ENCODE results near the gene UMOD. TPM values are rescaled to one million over a fixed set of nuclear protein-coding genes. Genes with fewer than 3 reads are reported as not detected.

The UMOD gene
- not detected in 2 replicates for total RNA-seq

DNA sequence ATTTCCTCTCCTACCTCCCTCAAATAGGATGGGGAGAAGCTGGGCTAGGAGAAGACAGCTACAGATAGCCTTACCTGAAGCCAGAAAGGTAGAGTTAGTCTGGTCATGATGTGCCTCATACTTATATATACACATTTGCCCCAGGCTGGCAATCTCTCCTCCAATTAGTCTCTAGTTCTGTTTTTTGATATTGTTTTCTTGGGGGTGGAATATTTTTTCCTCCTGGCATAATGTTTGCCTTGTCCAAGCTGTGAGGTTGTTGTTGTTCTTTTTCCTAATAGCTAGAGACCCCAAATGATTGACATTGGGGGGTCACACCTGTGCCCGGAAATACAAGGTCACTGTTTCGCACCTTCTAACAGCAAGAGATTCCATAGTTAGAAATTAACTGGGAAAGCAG is at the start of gene UMOD:
Gene UMOD, minus strand, starts transcription at position 101 of the 400 bp plus-strand sequence. CDS start 1,978 bp downstream, outside the sequence.
- TF ChIP-seq, protein P1, sequence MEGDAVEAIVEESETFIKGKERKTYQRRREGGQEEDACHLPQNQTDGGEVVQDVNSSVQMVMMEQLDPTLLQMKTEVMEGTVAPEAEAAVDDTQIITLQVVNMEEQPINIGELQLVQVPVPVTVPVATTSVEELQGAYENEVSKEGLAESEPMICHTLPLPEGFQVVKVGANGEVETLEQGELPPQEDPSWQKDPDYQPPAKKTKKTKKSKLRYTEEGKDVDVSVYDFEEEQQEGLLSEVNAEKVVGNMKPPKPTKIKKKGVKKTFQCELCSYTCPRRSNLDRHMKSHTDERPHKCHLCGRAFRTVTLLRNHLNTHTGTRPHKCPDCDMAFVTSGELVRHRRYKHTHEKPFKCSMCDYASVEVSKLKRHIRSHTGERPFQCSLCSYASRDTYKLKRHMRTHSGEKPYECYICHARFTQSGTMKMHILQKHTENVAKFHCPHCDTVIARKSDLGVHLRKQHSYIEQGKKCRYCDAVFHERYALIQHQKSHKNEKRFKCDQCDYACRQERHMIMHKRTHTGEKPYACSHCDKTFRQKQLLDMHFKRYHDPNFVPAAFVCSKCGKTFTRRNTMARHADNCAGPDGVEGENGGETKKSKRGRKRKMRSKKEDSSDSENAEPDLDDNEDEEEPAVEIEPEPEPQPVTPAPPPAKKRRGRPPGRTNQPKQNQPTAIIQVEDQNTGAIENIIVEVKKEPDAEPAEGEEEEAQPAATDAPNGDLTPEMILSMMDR (IDR thresholded peaks at IDR 0.05) = no peak

DNA sequence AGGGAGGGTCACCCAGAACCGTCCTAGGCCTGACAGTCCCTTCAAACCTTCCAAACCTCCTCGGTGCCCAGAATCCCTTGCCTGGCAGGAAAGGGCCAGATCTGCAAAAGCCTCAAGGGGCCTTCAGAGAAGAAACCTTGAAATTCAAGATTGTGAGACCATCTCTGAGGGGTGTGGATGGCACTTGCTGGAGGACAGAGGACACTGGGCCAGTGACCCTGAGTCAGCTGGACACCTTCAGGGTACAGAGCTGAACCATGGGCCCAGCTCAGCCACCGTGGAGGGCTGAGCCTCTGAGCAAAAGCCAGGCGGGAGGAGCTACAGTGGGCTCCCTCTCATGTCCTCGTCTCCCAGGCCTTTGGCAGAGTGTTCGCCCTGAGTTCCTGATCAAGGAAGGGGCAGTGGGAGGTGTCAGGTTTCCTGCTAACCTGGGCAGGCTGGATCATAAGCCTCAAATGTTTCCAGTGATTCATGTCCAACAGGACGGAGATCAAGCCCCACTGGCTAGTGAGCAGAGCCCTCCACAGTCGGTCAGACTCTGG is 49.0 kb upstream of the UMOD start:
- no peaks in the 10 kb centered on the region for H3K36me3 Mint-ChIP-seq (ENCODE audit: low read depth)

More for the DNA sequence above, at the start of gene UMOD:
- ChIA-PET POLR2A (no interaction called here), CTCF (no interaction called here)
- H3K4me1 Mint-ChIP-seq = no peaks in the 10 kb centered on the region
- no peaks in the 10 kb centered on the region for H3K36me3 Mint-ChIP-seq (ENCODE audit: low read depth)
- peaks cover 3% of the 10 kb centered on the region for H3K9me3 Mint-ChIP-seq
- H3K27ac Mint-ChIP-seq = no peak within 1 kb of the TSS
- DNase-seq (no peak), ATAC-seq (ENCODE audit: low read depth) (no peak)
- H3K27me3 Mint-ChIP-seq = peaks cover 12% of the 10 kb centered on the region
- intact Hi-C loops (cut with micrococcal nuclease) = no loop called here
- no peak within 1 kb of the TSS for H3K4me3 Mint-ChIP-seq

DNA sequence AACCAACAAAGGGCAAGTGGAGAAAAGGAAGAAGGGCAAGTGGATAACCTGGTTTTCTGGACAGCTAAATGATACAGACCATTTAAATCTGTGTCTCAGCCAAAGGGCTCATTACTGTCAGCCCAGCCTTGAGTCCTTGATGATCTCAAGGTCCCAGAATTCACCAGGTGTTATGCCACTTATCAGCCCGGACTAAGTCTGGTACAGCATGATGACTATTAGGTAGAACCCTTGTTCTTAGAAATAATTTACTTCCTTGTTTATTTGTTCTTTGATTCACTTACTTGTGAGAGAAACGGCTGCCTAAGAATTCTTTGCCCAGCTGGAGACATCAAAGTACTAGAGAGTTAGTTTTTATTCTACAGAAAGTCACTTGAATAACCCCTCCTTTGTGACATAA is 48.6 kb upstream of the UMOD start:
- ChIA-PET POLR2A (no interaction called here), CTCF (no interaction called here)
- Mint-ChIP-seq H3K36me3 (ENCODE audit: low read depth) (no peaks in the 10 kb centered on the region), H3K4me3 (no peak overlapping the region), H3K27ac (no peak overlapping the region), H3K9me3 (no peaks in the 10 kb centered on the region), H3K4me1 (no peaks in the 10 kb centered on the region), H3K27me3 (peaks cover 2% of the 10 kb centered on the region)
- no peak for ATAC-seq (ENCODE audit: low read depth)
- intact Hi-C loops (cut with micrococcal nuclease) = no loop called here
- no peak for DNase-seq
- TF ChIP-seq, protein P1 (IDR thresholded peaks at IDR 0.05) = no peak

More for the DNA sequence above, 49.0 kb upstream of the UMOD start:
- ChIA-PET CTCF (no interaction called here), POLR2A (no interaction called here)
- Mint-ChIP-seq H3K4me3 (no peak overlapping the region), H3K9me3 (no peaks in the 10 kb centered on the region), H3K4me1 (no peaks in the 10 kb centered on the region), H3K27me3 (peaks cover 2% of the 10 kb centered on the region), H3K27ac (no peak overlapping the region)
- TF ChIP-seq, protein P1 (IDR thresholded peaks at IDR 0.05) = no peak
- intact Hi-C loops (cut with micrococcal nuclease) = no loop called here
- DNase-seq = no peak
- ATAC-seq (ENCODE audit: low read depth) = no peak

DNA sequence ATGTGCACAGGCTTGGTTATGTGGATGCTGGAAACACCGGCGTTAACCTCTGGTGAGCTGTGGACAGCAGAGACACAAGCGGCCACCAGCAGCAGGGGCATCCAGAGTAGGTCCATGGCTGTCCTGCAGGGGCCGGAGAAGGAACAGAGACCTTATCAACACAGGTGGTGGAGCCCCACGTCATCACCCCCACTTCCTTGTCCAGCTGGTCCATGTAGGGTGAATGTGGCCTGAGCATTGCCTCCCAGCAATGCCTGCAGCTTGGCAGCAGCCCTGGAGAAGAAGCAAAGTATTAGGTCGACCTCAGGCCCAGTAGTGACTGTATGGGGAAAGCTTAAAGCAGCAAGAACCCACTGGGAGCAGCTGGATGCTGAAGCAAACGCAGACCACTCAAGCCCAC is 46.7 kb upstream of the UMOD start:
- no peaks in the 10 kb centered on the region for H3K4me1 Mint-ChIP-seq
- H3K27me3 Mint-ChIP-seq = peaks cover 2% of the 10 kb centered on the region
- TF ChIP-seq, protein P1 (IDR thresholded peaks at IDR 0.05) = no peak
- H3K36me3 Mint-ChIP-seq (ENCODE audit: low read depth) = no peaks in the 10 kb centered on the region
- H3K27ac Mint-ChIP-seq = no peak overlapping the region
- intact Hi-C loops (cut with micrococcal nuclease) = no loop called here
- no peak for DNase-seq
- no peak for ATAC-seq (ENCODE audit: low read depth)
- ChIA-PET POLR2A (no interaction called here), CTCF (interaction anchor here (1.6 kb wide), 1 partner anchor 14 kb away, joined by 7 read pairs; no protein-coding TSS in a partner anchor)
- no peaks in the 10 kb centered on the region for H3K9me3 Mint-ChIP-seq
- H3K4me3 Mint-ChIP-seq = no peak overlapping the region

DNA sequence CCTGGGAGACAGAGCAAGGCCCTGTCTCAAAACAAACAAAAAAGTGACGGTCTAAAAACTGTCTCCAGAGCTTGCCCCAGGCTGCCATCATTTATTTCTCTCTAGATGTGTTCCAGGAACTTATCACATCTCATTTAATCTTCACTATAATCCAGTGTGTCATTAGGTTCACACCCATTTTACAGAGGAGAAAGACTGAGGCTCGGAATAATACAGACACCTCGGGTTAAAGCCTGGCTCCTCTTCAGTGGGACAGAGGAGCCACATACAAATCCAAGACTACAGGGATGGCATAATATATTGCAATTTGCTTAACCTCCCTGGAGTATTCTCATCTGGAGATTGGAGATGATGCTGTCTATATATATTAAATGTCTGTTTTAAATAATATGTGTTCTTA is 46.1 kb upstream of the UMOD start:
- no peaks in the 10 kb centered on the region for H3K4me1 Mint-ChIP-seq
- H3K27me3 Mint-ChIP-seq = peaks cover under 1% of the 10 kb centered on the region
- POLR2A ChIA-PET = no interaction called here
- no peaks in the 10 kb centered on the region for H3K9me3 Mint-ChIP-seq
- intact Hi-C loops (cut with micrococcal nuclease) = no loop called here
- ATAC-seq (ENCODE audit: low read depth) = no peak
- TF ChIP-seq, protein P1 (IDR thresholded peaks at IDR 0.05) = no peak
- CTCF ChIA-PET = interaction anchor here (1.6 kb wide), 1 partner anchor 13 kb away, joined by 7 read pairs; no protein-coding TSS in a partner anchor
- H3K4me3 Mint-ChIP-seq = no peak overlapping the region
- no peaks in the 10 kb centered on the region for H3K36me3 Mint-ChIP-seq (ENCODE audit: low read depth)
- no peak overlapping the region for H3K27ac Mint-ChIP-seq
- DNase-seq = no peak
